ENCODE measurements around the gene MAFG.
"Not testable (repeated sequence)": the region's sequence is repeated elsewhere in the genome, so short reads cannot be mapped to it uniquely, and the experiment has no call there.

The MAFG gene

GRCh38 chr17:81925860-81926450 is 1.6 kb downstream of the MAFG start:
- Histone ChIP-seq H3K9me3 (ENCODE audit: control insufficient read depth, insufficient read depth, low read length) (no peaks in the 10 kb centered on the region), H3K36me3 (ENCODE audit: control insufficient read depth, insufficient read depth, low read length) (peaks cover 19% of the 10 kb centered on the region), H3K27ac (ENCODE audit: low read depth, low read length) (peak overlapping the region; percentile 88), H3K9ac (ENCODE audit: low read depth, low read length) (no peak overlapping the region), H3K27me3 (ENCODE audit: control insufficient read depth, insufficient read depth, low read length) (peaks cover 12% of the 10 kb centered on the region; the same call in 1 of the 2 replicates), H3K4me3 (ENCODE audit: low read depth, low read length) (peak overlapping the region; percentile 66), H3K4me1 (ENCODE audit: control insufficient read depth, insufficient read depth, low read length) (peaks cover 32% of the 10 kb centered on the region)

DNA sequence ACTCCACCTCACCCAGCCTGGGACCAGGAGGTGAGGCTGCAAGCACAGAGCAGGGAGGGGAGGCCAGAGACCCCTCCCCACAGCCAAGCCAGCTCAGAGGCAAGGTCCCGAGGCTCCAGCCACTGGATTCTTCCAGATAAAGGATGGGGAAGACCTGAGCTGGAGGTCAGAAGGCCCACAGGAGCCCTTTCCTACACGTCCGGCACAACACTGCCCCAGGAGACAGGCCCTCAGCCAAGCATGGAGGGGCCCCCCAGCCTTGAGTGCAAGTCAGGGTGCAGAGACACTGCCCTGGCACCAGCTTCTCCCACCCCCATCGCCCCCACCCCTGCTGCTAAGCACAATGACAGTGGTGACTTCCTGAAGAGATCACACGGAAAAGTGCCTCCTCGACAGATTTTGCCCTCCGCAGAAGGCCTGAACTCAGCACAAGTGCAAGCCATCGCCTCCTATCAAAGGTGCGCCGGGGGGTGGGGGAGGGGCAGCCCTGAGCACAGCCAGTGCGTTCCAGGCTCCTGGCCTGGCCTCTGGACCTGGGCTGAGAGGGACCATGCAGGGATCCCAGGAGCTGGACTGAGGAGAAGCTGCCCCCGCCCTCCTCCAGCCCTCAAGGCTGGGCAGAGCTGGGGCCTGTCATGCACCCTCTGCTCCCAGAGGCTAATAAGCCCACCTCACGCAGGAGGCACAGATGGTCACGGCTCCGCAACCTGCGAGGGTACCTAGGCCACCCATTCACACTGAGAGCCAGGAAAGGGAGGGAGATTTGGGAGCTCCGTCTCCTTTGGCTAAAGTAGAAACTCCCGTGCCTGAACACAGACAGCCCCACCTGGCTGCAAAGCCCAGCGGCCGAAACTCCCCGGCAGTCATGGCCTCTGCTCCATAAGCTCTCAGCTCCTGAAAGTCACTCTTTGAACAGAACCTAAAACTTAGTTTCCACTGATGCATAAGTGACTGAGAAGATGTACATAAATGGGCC is 2.7 kb downstream of the MAFG start:
- H3K36me3 ChIP-seq (ENCODE audit: control insufficient read depth, insufficient read depth, low read length) = peaks cover 30% of the 10 kb centered on the region
- H3K27ac ChIP-seq (ENCODE audit: low read depth, low read length) = peak overlapping the region; percentile 93
- peaks cover 12% of the 10 kb centered on the region; the same call in 1 of the 2 replicates for H3K27me3 ChIP-seq (ENCODE audit: control insufficient read depth, insufficient read depth, low read length)
- peak overlapping the region; percentile 44; the same call in 1 of the 2 replicates for H3K4me3 ChIP-seq (ENCODE audit: low read depth, low read length)
- 0 out of 2 replicates have a peak overlapping the region, but pooled peaks have one; percentile 24 for H3K9ac ChIP-seq (ENCODE audit: low read depth, low read length)
- peaks cover 32% of the 10 kb centered on the region for H3K4me1 ChIP-seq (ENCODE audit: control insufficient read depth, insufficient read depth, low read length)
- no peaks in the 10 kb centered on the region for H3K9me3 ChIP-seq (ENCODE audit: control insufficient read depth, insufficient read depth, low read length)

DNA sequence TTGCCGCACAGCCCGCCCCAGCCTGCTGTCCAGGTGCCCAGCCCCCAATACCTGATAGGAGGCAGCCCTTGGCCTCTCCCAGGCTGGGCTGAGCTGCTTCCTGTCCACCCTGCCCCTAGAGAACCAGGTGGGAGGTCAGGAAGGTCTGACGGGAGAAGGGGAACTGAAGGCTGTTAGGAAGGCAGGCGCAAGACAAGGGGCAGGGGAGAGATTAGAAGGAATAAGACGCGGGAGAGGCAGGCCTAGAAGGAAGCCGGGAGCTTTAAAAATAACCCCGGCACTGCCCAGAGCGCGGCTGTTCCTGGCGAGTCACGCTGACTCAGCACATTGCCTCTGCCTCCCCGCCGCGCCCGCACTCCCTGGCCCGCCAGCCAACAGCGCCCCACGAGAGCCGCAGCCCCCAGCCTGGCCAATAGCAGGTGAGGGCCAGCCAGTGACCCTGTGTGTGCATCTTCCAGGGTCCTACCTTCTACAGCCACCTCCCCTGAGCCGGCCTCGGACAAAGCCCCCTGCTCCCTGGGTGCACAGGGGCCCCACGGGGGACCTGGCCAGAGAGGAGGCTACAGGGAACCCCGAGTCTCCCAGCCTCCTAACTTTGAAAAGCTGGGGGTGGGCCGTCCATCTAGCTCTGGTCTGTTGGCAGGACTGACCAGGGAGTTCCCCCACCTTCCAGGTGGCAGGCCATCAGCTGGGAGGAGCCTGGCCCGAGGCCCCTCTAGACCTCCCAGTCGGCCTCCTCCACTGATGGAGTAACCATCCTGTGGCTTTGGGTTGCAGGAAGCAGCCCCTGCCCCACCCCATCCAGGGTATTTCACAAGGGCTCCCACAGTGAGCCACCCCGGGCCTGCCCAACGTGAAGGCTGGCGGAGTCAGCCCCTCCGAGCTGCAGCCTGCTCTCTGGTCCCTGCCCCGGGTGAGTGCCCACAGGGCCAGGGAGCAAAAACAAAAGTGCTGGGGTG is 4.0 kb downstream of the MAFG start:
- Histone ChIP-seq H3K27me3 (ENCODE audit: control insufficient read depth, insufficient read depth, low read length) (peaks cover 4% of the 10 kb centered on the region; the same call in 1 of the 2 replicates), H3K9me3 (ENCODE audit: control insufficient read depth, insufficient read depth, low read length) (no peaks in the 10 kb centered on the region), H3K9ac (ENCODE audit: low read depth, low read length) (peak overlapping the region; percentile 56), H3K4me1 (ENCODE audit: control insufficient read depth, insufficient read depth, low read length) (peaks cover 32% of the 10 kb centered on the region), H3K36me3 (ENCODE audit: control insufficient read depth, insufficient read depth, low read length) (peaks cover 39% of the 10 kb centered on the region), H3K4me3 (ENCODE audit: low read depth, low read length) (peak overlapping the region; percentile 44; the same call in 1 of the 2 replicates), H3K27ac (ENCODE audit: low read depth, low read length) (peak overlapping the region; percentile 93)

GRCh38 chr17:81922566-81923301 is 4.8 kb downstream of the MAFG start:
- H3K27me3 ChIP-seq (ENCODE audit: control insufficient read depth, insufficient read depth, low read length) = no peaks in the 10 kb centered on the region
- H3K27ac ChIP-seq (ENCODE audit: low read depth, low read length) = peak overlapping the region; percentile 93
- peaks cover 39% of the 10 kb centered on the region for H3K36me3 ChIP-seq (ENCODE audit: control insufficient read depth, insufficient read depth, low read length)
- peaks cover 32% of the 10 kb centered on the region for H3K4me1 ChIP-seq (ENCODE audit: control insufficient read depth, insufficient read depth, low read length)
- peak overlapping the region; percentile 44; the same call in 1 of the 2 replicates for H3K4me3 ChIP-seq (ENCODE audit: low read depth, low read length)
- no peak overlapping the region for H3K9ac ChIP-seq (ENCODE audit: low read depth, low read length)
- no peaks in the 10 kb centered on the region for H3K9me3 ChIP-seq (ENCODE audit: control insufficient read depth, insufficient read depth, low read length)

GRCh38 chr17:81921996-81922565 is 5.5 kb downstream of the MAFG start:
- Histone ChIP-seq H3K27ac (ENCODE audit: low read depth, low read length) (no peak overlapping the region), H3K9me3 (ENCODE audit: control insufficient read depth, insufficient read depth, low read length) (no peaks in the 10 kb centered on the region), H3K4me1 (ENCODE audit: control insufficient read depth, insufficient read depth, low read length) (peaks cover 34% of the 10 kb centered on the region), H3K4me3 (ENCODE audit: low read depth, low read length) (no peak overlapping the region), H3K9ac (ENCODE audit: low read depth, low read length) (no peak overlapping the region), H3K27me3 (ENCODE audit: control insufficient read depth, insufficient read depth, low read length) (no peaks in the 10 kb centered on the region), H3K36me3 (ENCODE audit: control insufficient read depth, insufficient read depth, low read length) (peaks cover 39% of the 10 kb centered on the region)

GRCh38 chr17:81921537-81921862 is 6.0 kb downstream of the MAFG start:
- Histone ChIP-seq H3K9ac (ENCODE audit: low read depth, low read length) (no peak overlapping the region), H3K9me3 (ENCODE audit: control insufficient read depth, insufficient read depth, low read length) (no peaks in the 10 kb centered on the region), H3K27me3 (ENCODE audit: control insufficient read depth, insufficient read depth, low read length) (no peaks in the 10 kb centered on the region), H3K4me1 (ENCODE audit: control insufficient read depth, insufficient read depth, low read length) (peaks cover 39% of the 10 kb centered on the region), H3K27ac (ENCODE audit: low read depth, low read length) (no peak overlapping the region), H3K36me3 (ENCODE audit: control insufficient read depth, insufficient read depth, low read length) (peaks cover 39% of the 10 kb centered on the region), H3K4me3 (ENCODE audit: low read depth, low read length) (no peak overlapping the region)

DNA sequence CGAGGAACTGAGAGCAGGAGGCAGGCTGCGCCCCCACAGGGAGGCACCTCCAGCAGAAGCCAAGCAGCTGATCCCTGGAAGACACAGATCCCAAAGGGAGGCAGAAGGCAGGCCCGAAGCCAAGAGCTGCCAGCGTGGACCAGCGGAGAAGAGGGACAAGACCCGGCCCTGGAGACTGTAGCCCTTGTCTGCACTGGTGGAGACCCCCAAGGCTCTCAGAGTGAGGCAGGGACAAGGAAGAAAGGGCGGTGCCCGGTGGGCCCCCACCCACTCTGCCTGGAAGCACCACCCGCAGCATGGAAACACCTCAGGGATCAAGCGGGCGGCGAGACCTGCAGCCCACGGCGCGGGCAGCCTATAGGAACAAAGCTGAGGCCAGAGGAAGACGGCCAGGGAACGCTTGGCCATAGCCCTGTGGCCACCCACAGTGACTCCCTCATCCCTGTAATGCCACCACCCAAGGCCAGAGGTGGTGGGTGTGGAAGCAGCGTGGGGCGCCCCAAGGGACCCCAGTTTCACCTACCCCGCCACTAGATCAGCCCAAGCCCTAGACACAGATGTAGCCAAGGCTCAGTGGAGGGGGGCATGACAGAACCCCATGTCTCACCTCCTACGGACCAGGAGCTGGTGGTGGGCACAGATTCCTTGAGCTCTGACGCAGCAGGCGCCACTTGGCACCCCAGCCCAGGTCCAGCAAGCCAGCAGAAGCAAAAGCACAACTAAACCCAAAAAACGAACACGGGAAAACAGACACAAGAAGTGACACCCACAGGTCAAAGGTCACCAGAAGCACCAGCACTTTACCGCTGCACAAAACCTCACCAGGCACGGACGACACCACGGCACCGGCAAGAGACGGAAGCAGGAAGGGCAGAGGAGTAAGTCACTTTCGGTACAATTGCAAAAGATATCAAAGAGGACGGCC is 6.7 kb downstream of the MAFG start:
- Histone ChIP-seq H3K9me3 (ENCODE audit: control insufficient read depth, insufficient read depth, low read length) (no peaks in the 10 kb centered on the region), H3K9ac (ENCODE audit: low read depth, low read length) (no peak overlapping the region), H3K36me3 (ENCODE audit: control insufficient read depth, insufficient read depth, low read length) (peaks cover 41% of the 10 kb centered on the region), H3K27ac (ENCODE audit: low read depth, low read length) (no peak overlapping the region), H3K4me3 (ENCODE audit: low read depth, low read length) (no peak overlapping the region), H3K4me1 (ENCODE audit: control insufficient read depth, insufficient read depth, low read length) (peaks cover 33% of the 10 kb centered on the region), H3K27me3 (ENCODE audit: control insufficient read depth, insufficient read depth, low read length) (no peaks in the 10 kb centered on the region)

GRCh38 chr17:81918832-81919545 is 8.5 kb downstream of the MAFG start:
- Histone ChIP-seq H3K4me1 (ENCODE audit: control insufficient read depth, insufficient read depth, low read length) (peaks cover 19% of the 10 kb centered on the region), H3K4me3 (ENCODE audit: low read depth, low read length) (no peak overlapping the region), H3K27ac (ENCODE audit: low read depth, low read length) (no peak overlapping the region), H3K9me3 (ENCODE audit: control insufficient read depth, insufficient read depth, low read length) (no peaks in the 10 kb centered on the region), H3K27me3 (ENCODE audit: control insufficient read depth, insufficient read depth, low read length) (no peaks in the 10 kb centered on the region), H3K36me3 (ENCODE audit: control insufficient read depth, insufficient read depth, low read length) (peaks cover 60% of the 10 kb centered on the region), H3K9ac (ENCODE audit: low read depth, low read length) (no peak overlapping the region)

DNA sequence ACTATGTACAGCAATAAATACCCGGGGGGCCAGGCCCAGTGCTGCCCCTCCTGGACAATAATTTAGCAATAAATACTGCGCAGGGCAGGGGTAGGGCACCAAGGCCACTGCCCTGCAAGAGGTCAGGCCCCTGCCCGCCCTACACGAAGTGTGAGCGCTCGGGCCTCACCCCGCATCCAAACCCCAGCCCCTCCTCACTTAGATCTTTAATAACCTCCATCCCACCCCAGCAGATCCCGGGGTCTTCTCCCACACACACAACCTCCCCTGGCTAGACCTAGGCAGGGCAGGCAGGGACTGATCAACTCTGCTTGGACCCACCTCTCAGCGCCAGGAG is 9.2 kb downstream of the MAFG start:
- not testable (repeated sequence) for H3K27me3 ChIP-seq (ENCODE audit: control insufficient read depth, insufficient read depth, low read length); H3K9me3 ChIP-seq (ENCODE audit: control insufficient read depth, insufficient read depth, low read length); H3K9ac ChIP-seq (ENCODE audit: low read depth, low read length); H3K27ac ChIP-seq (ENCODE audit: low read depth, low read length)
- Histone ChIP-seq H3K4me1 (ENCODE audit: control insufficient read depth, insufficient read depth, low read length) (peaks cover 12% of the 10 kb centered on the region), H3K36me3 (ENCODE audit: control insufficient read depth, insufficient read depth, low read length) (peaks cover 67% of the 10 kb centered on the region), H3K4me3 (ENCODE audit: low read depth, low read length) (peak overlapping the region; percentile 83; the same call in 1 of the 2 replicates)
